H1 (cell line): ENCODE results near the gene ZNF48. TPM values are rescaled to one million over a fixed set of nuclear protein-coding genes. Genes with fewer than 3 reads are reported as not detected.

Experiments
- SP1 ChIP-seq: IDR thresholded peaks from 2 replicates; pipeline ENCODE4 v1.6.1; 2011; ENCODE audit warnings: low read depth, low read length
- SUZ12 ChIP-seq: fragments of 200-600 bp; sonication (generic); IDR thresholded peaks from 2 replicates; pipeline ENCODE4 v1.6.1; 2012; ENCODE audit warnings: mild to moderate bottlenecking, inconsistent platforms, low read length, moderate library complexity, mixed read lengths
- TEAD4 ChIP-seq: IDR thresholded peaks from 2 replicates; pipeline ENCODE4 v1.6.1; 2012; ENCODE audit warnings: low read depth, low read length, inconsistent platforms, mixed read lengths
- polyA plus RNA-seq, 7 experiments: library from polyadenylated mRNA; depleted of rRNA in 3 of 7; stranded (reverse) in 5 of 7; unstranded in 2 of 7; fragments of >200 nt in 5 of 7; fragments of 200-250 nt in 2 of 7; gene quantifications; 1 replicate in 5 of 7; 2 replicates in 1 of 7; 4 replicates in 1 of 7; pipeline versions ENCODE4 v1.2.1 to v1.2.3, GENCODE V29; 2011 to 2013; ENCODE audit warnings: missing spikeins in 2 of 7, mixed read lengths in 2 of 7
- total RNA-seq: library from RNA; stranded (reverse); fragmentation: NEBNext Ultra II Directional; extraction: Animal tissue kit (Norgen Biotek cat#: 25700); gene quantifications from 2 replicates; pipeline ENCODE4 v1.2.1, GENCODE V29; 2021

ZNF48 gene
- total and polyA plus RNA-seq, 2 of the 8 experiments (the other 6 are each of a cell fraction or from before 2014, with no cell fraction given), result 30.4 to 41.2 TPM

GRCh38 chr16:30348113-30348512 is 47.1 kb upstream of the ZNF48 start (continued):
- TF ChIP-seq TEAD4, result no peak
- no peak for TF ChIP-seq SP1
- no peak for TF ChIP-seq SUZ12
- TF ChIP-seq, all 59 proteins: peak for 0
